HCT116 (cell line): Measurements from ENCODE around the gene CALR3. TPM values are rescaled to one million over a fixed set of nuclear protein-coding genes. Genes with fewer than 3 reads are reported as not detected.

Source experiments
- ATAC-seq: fragments of 200-7000 bp; cut with Tn5 transposase; 2 replicates; pipeline ENCODE4 v1.9.1; 2020; ENCODE audit warnings: mild to moderate bottlenecking, moderate library complexity
- BruUV-seq: library from RNA; stranded (reverse); fragments of 400-500 nt; replicated peaks from 2 replicates; lab custom pipeline; 2021; lab: Mats Ljungman, UMichigan
- CTCF ChIA-PET: fragments of 300-600 bp; sonication (Branson Sonifier 250); formaldehyde crosslinking; loops from one replicate; lab custom pipeline; 2021; ENCODE audit warnings: antibody characterized with exemption; lab: Charles Lee
- POLR2A ChIA-PET: fragments of 300-600, 350-600 bp; sonication (Branson Sonifier 250); formaldehyde crosslinking; loops from one replicate; lab custom pipeline; 2021; ENCODE audit warnings: antibody characterized with exemption; lab: Charles Lee
- RAD21 ChIA-PET, 2 experiments: fragments of 300-600 bp; sonication (Branson Sonifier 250); formaldehyde crosslinking; loops; one replicate each; lab custom pipeline; 2023; ENCODE audit warnings: low total read pairs in 2 of 2; ENCODE audit not compliant: uncharacterized antibody in 2 of 2, unreplicated experiment in 2 of 2, low non-redundant PET in 1 of 2; lab: Charles Lee
- DNase-seq: peaks from one replicate; pipeline ENCODE4 v3.0.0-alpha.2; 2010; ENCODE audit warnings: low read depth, low spot score
- H2AFZ ChIP-seq: fragments of 200-600 bp; shearing (Covaris generic), sonication (generic); 2 replicates; pipeline ENCODE4 v1.6.1; 2017; ENCODE audit warnings: low read depth, mixed run types, mixed read lengths, antibody characterized with exemption, low read length; ENCODE audit not compliant: poor library complexity, severe bottlenecking
- H3K27ac ChIP-seq: 2 replicates; pipeline ENCODE4 v1.5.1; 2012; ENCODE audit warnings: low read depth, low read length
- H3K27me3 ChIP-seq: fragments of 200-600 bp; sonication (generic); 2 replicates; pipeline ENCODE4 v1.6.1; 2016; ENCODE audit warnings: mixed run types, low read length, mixed read lengths; ENCODE audit not compliant: insufficient read depth
- H3K36me3 ChIP-seq, 2 experiments: fragments of 200-500 bp in 1 of 2; fragments of 200-600 bp in 1 of 2; sonication (Bioruptor generic) in 1 of 2; sonication (generic) in 1 of 2; 2 replicates each; pipeline versions ENCODE4 v1.5.1 to v1.6.1; 2014 to 2016; ENCODE audit warnings: low read length in 2 of 2, inconsistent platforms in 1 of 2, mixed read lengths in 1 of 2, mixed run types in 1 of 2; ENCODE audit not compliant: insufficient read depth in 2 of 2, control insufficient read depth in 1 of 2
- H3K4me1 ChIP-seq, 2 experiments: fragments of 200-600 bp in 1 of 2; sonication (generic) in 1 of 2; 2 replicates each; pipeline versions ENCODE4 v1.5.1 to v1.6.1; 2012 to 2017; ENCODE audit warnings: low read length in 2 of 2, inconsistent platforms in 1 of 2, mild to moderate bottlenecking in 1 of 2, mixed read lengths in 1 of 2, mixed run types in 1 of 2, moderate library complexity in 1 of 2; ENCODE audit not compliant: insufficient read depth in 2 of 2, control insufficient read depth in 1 of 2
- H3K4me2 ChIP-seq: fragments of 200-600 bp; sonication (generic); 2 replicates; pipeline ENCODE4 v1.6.1; 2017; ENCODE audit warnings: mixed run types, low read length, mixed read lengths
- H3K4me3 ChIP-seq, 2 experiments: fragments of 200-600 bp in 1 of 2; sonication (generic) in 1 of 2; replicated peaks in 1 of 2; 2 replicates each; pipeline ENCODE4 v1.5.1; 2011 to 2016; ENCODE audit warnings: low read length in 2 of 2, control low read depth in 1 of 2, low read depth in 1 of 2, mild to moderate bottlenecking in 1 of 2, mixed read lengths in 1 of 2, mixed run types in 1 of 2
- H3K79me2 ChIP-seq: fragments of 200-600 bp; sonication (generic); 2 replicates; pipeline ENCODE4 v1.6.1; 2017; ENCODE audit warnings: mild to moderate bottlenecking, mixed run types, low read length, moderate library complexity, mixed read lengths; ENCODE audit not compliant: insufficient read depth
- H3K9ac ChIP-seq: fragments of 200-600 bp; sonication (generic); 2 replicates; pipeline ENCODE4 v1.6.1; 2016; ENCODE audit warnings: low read length, mixed read lengths
- H3K9me2 ChIP-seq: fragments of 200-600 bp; sonication (generic), shearing (Covaris generic); 2 replicates; pipeline ENCODE4 v1.6.1; 2017; ENCODE audit warnings: mixed run types, mild to moderate bottlenecking, moderate library complexity; ENCODE audit not compliant: insufficient read depth
- H3K9me3 ChIP-seq, 2 experiments: fragments of 200-500 bp in 1 of 2; fragments of 200-600 bp in 1 of 2; sonication (Bioruptor generic) in 1 of 2; sonication (generic) in 1 of 2; 2 replicates each; pipeline ENCODE4 v1.6.1; 2014 to 2017; ENCODE audit warnings: low read length in 2 of 2, mixed read lengths in 2 of 2, inconsistent platforms in 1 of 2, low read depth in 1 of 2, mild to moderate bottlenecking in 1 of 2, mixed run types in 1 of 2, moderate library complexity in 1 of 2; ENCODE audit not compliant: control insufficient read depth in 1 of 2, insufficient read depth in 1 of 2
- H4K20me1 ChIP-seq: fragments of 200-600 bp; sonication (generic), shearing (Covaris generic); 2 replicates; pipeline ENCODE4 v1.6.1; 2017; ENCODE audit warnings: mixed run types, mild to moderate bottlenecking, moderate library complexity; ENCODE audit not compliant: insufficient read depth
- CBX3 ChIP-seq: IDR thresholded peaks from 2 replicates; pipeline ENCODE4 v1.6.1; 2012; ENCODE audit warnings: low read depth
- EGR1 ChIP-seq: IDR thresholded peaks from 2 replicates; pipeline ENCODE4 v1.6.1; 2012; ENCODE audit warnings: low read depth
- ELF1 ChIP-seq: IDR thresholded peaks from 2 replicates; pipeline ENCODE4 v1.6.1; 2012; ENCODE audit warnings: low read depth, borderline replicate concordance
- EZH2 ChIP-seq: fragments of 200-600 bp; sonication (generic); IDR thresholded peaks from 2 replicates; pipeline ENCODE4 v1.6.1; 2017; ENCODE audit warnings: antibody characterized with exemption, mixed run types
- FOSL1 ChIP-seq: IDR thresholded peaks from 2 replicates; pipeline ENCODE4 v1.6.1; 2012; ENCODE audit warnings: low read depth
- POLR2A ChIP-seq: IDR thresholded peaks from 2 replicates; pipeline ENCODE4 v1.7.0; 2011; ENCODE audit warnings: borderline replicate concordance; ENCODE audit not compliant: insufficient read depth, insufficient read length; ENCODE audit errors: extremely low read depth
- POLR2AphosphoS5 ChIP-seq: IDR thresholded peaks from 2 replicates; pipeline ENCODE4 v1.6.1; 2011; ENCODE audit warnings: mild to moderate bottlenecking, low read depth, low read length, moderate library complexity
- RAD21 ChIP-seq: IDR thresholded peaks from 2 replicates; pipeline ENCODE4 v1.6.1; 2012; ENCODE audit warnings: low read depth, mild to moderate bottlenecking
- SIN3A ChIP-seq: IDR thresholded peaks from 2 replicates; pipeline ENCODE4 v1.6.1; 2012; ENCODE audit warnings: low read depth
- SP1 ChIP-seq: IDR thresholded peaks from 2 replicates; pipeline ENCODE4 v1.6.1; 2012; ENCODE audit warnings: low read depth
- SRF ChIP-seq: IDR thresholded peaks from 2 replicates; pipeline ENCODE4 v1.6.1; 2012; ENCODE audit warnings: low read depth
- TCF7L2 ChIP-seq: IDR thresholded peaks from 2 replicates; pipeline ENCODE4 v1.7.0; 2011; ENCODE audit warnings: borderline replicate concordance, inconsistent platforms; ENCODE audit not compliant: insufficient read depth, insufficient read length; ENCODE audit errors: extremely low read depth
- YY1 ChIP-seq: IDR thresholded peaks from 2 replicates; pipeline ENCODE4 v1.6.1; 2011; ENCODE audit warnings: low read length, low read depth, moderate library complexity, mild to moderate bottlenecking; ENCODE audit not compliant: insufficient replicate concordance; ENCODE audit errors: extremely low read depth
- ZFX ChIP-seq: fragments of 450-650 bp; IDR thresholded peaks from 2 replicates; pipeline ENCODE4 v1.6.1; 2017
- ZNF274 ChIP-seq: fragments of 200-500 bp; sonication (Bioruptor generic); IDR thresholded peaks from 2 replicates; pipeline ENCODE4 v1.6.1; 2014; ENCODE audit warnings: mild to moderate bottlenecking, low read depth, low read length, inconsistent platforms
- intact Hi-C: fragments of 100-400 bp; cut with micrococcal nuclease; formaldehyde crosslinking; loops from 2 replicates; pipeline ENCODE4 v1.10.0; 2022
- total RNA-seq: library from RNA; stranded (reverse); gene quantifications from one replicate; pipeline ENCODE4 v1.2.1, GENCODE V29; 2021; ENCODE audit not compliant: unreplicated experiment
- TF ChIP-seq, protein P1 (sequence below): IDR thresholded peaks from 2 replicates; pipeline ENCODE4 v1.6.1; 2012
- TF ChIP-seq, protein P2 (sequence below): IDR thresholded peaks from 2 replicates; pipeline ENCODE4 v1.6.1; 2012
- TF ChIP-seq, protein P3 (sequence below), 3 experiments: fragments of 200-600 bp in 1 of 3; sonication (generic) in 1 of 3; IDR thresholded peaks in 2 of 3; conservative IDR thresholded peaks in 1 of 3; 2 replicates each; pipeline ENCODE4 v1.5.1; 2012 to 2017; ENCODE audit warnings: low read depth in 2 of 3, low read length in 2 of 3, antibody characterized with exemption in 1 of 3, borderline replicate concordance in 1 of 3, control low read depth in 1 of 3, mild to moderate bottlenecking in 1 of 3, mixed read lengths in 1 of 3, mixed run types in 1 of 3, moderate library complexity in 1 of 3; ENCODE audit not compliant: insufficient read depth in 1 of 3
- TF ChIP-seq, protein P4 (sequence below): IDR thresholded peaks from 2 replicates; pipeline ENCODE4 v1.6.1; 2011; ENCODE audit warnings: mild to moderate bottlenecking, low read length, moderate library complexity; ENCODE audit not compliant: insufficient replicate concordance; ENCODE audit errors: extremely low read depth

Gene CALR3
- total RNA-seq, 1 experiment from 2014 or later: not detected

DNA sequence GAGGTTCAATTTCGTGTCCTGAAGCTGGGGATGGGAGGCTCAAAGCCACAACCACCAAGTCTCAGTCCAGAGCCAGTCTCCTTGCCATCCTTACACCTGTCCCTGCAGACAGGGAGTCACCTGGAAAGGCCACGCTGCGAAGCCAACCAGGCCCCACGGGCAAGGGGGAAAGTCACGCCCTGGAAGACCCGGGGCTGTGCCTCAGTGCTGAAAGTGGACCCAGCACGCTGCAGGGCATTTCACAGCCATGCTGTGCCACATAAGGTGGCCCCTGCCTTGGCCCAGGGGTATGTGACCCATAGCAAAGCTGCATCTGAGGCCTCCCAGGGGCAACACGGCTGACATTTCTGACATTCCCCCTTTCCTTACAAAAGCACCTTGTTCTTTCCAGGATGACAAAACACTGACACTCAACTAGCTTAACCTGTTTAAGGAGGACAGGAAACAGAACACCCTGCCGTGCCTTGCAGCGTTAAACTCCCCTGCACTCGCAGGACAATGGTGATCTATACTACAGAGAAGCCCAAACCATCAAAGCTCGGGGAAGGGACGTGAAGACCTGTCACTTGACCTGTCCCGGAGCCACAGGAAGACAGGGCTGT, 31.5 kb upstream of the CALR3 start:
- Histone ChIP-seq H3K4me1 (no peaks in the 10 kb centered on the region), H3K9me2 (no peaks in the 10 kb centered on the region), H3K27ac (no peak overlapping the region), H4K20me1 (no peaks in the 10 kb centered on the region), H3K4me3 (no peak overlapping the region), H3K9me3 (no peaks in the 10 kb centered on the region), H3K27me3 (no peaks in the 10 kb centered on the region), H2AFZ (no peak overlapping the region), H3K4me2 (no peak overlapping the region), H3K36me3 (peaks cover 57 to 85% of the 10 kb centered on the region in 2 experiments; a peak in 3 of 4 replicates), H3K79me2 (peaks cover 32% of the 10 kb centered on the region), H3K9ac (no peak overlapping the region)
- TF ChIP-seq CBX3: no peak
- TF ChIP-seq ELF1: no peak
- TF ChIP-seq POLR2AphosphoS5: no peak
- no peak for TF ChIP-seq ZFX
- no peak for TF ChIP-seq POLR2A
- no peak for TF ChIP-seq SP1
- TF ChIP-seq, protein P1, sequence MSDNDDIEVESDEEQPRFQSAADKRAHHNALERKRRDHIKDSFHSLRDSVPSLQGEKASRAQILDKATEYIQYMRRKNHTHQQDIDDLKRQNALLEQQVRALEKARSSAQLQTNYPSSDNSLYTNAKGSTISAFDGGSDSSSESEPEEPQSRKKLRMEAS: no peak
- TF ChIP-seq FOSL1: no peak
- TF ChIP-seq RAD21: no peak
- TF ChIP-seq, protein P2, sequence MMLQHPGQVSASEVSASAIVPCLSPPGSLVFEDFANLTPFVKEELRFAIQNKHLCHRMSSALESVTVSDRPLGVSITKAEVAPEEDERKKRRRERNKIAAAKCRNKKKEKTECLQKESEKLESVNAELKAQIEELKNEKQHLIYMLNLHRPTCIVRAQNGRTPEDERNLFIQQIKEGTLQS: no peak
- TF ChIP-seq SRF: no peak
- no peak for TF ChIP-seq TCF7L2
- no peak for TF ChIP-seq EZH2
- TF ChIP-seq, protein P3, sequence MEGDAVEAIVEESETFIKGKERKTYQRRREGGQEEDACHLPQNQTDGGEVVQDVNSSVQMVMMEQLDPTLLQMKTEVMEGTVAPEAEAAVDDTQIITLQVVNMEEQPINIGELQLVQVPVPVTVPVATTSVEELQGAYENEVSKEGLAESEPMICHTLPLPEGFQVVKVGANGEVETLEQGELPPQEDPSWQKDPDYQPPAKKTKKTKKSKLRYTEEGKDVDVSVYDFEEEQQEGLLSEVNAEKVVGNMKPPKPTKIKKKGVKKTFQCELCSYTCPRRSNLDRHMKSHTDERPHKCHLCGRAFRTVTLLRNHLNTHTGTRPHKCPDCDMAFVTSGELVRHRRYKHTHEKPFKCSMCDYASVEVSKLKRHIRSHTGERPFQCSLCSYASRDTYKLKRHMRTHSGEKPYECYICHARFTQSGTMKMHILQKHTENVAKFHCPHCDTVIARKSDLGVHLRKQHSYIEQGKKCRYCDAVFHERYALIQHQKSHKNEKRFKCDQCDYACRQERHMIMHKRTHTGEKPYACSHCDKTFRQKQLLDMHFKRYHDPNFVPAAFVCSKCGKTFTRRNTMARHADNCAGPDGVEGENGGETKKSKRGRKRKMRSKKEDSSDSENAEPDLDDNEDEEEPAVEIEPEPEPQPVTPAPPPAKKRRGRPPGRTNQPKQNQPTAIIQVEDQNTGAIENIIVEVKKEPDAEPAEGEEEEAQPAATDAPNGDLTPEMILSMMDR (IDR thresholded peaks at IDR 0.05 in 2 of 3, conservative IDR thresholded peaks at IDR 0.05 in 1 of 3; ENCODE audit: borderline replicate concordance in 1 of 3, insufficient read depth in 1 of 3, low read depth in 2 of 3, low read length in 2 of 3): no peak
- TF ChIP-seq, protein P4, sequence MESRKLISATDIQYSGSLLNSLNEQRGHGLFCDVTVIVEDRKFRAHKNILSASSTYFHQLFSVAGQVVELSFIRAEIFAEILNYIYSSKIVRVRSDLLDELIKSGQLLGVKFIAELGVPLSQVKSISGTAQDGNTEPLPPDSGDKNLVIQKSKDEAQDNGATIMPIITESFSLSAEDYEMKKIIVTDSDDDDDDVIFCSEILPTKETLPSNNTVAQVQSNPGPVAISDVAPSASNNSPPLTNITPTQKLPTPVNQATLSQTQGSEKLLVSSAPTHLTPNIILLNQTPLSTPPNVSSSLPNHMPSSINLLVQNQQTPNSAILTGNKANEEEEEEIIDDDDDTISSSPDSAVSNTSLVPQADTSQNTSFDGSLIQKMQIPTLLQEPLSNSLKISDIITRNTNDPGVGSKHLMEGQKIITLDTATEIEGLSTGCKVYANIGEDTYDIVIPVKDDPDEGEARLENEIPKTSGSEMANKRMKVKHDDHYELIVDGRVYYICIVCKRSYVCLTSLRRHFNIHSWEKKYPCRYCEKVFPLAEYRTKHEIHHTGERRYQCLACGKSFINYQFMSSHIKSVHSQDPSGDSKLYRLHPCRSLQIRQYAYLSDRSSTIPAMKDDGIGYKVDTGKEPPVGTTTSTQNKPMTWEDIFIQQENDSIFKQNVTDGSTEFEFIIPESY: no peak
- TF ChIP-seq EGR1: no peak
- no peak for TF ChIP-seq SIN3A
- TF ChIP-seq YY1: no peak
- no peak for TF ChIP-seq ZNF274
- ATAC-seq (no peak), DNase-seq (no peak)
- TSS peak; percentile 31 for BruUV-seq
- intact Hi-C loops: no loop called here
- ChIA-PET POLR2A (no interaction called here), CTCF (no interaction called here), RAD21 (no interaction called here)
